NCI-H345 treated with DMSO at 0.1 percent for 48 hours (cell line): ENCODE measurements around the gene CDKN1C.

Experiments used
- DNase-seq: peaks from one replicate; lab custom pipeline; 2025; ENCODE audit not compliant: unreplicated experiment; lab: John Stamatoyannopoulos, UW

The CDKN1C gene

GRCh38 chr11:2885678-2886081, at the start of gene CDKN1C:
TSS of gene CDKN1C (minus strand) at chr11:2885775. CDS start at chr11:2885456, 319 bp downstream.
- DNase-seq = peak; percentile 58

- no peak for DNase-seq
These were observed 49.1 kb upstream of the CDKN1C start for GRCh38 chr11:2934611-2935239.

GRCh38 chr11:2934021-2934550, 48.5 kb upstream of the CDKN1C start:
- DNase-seq = no peak

GRCh38 chr11:2933375-2934020, 47.9 kb upstream of the CDKN1C start:
- no peak for DNase-seq

GRCh38 chr11:2932850-2933251, 47.3 kb upstream of the CDKN1C start:
- no peak for DNase-seq

- DNase-seq = no peak
These were observed 46.5 kb upstream of the CDKN1C start for GRCh38 chr11:2931771-2932738.

GRCh38 chr11:2931420-2931746, 45.8 kb upstream of the CDKN1C start:
- DNase-seq = no peak

GRCh38 chr11:2930704-2931419, 45.3 kb upstream of the CDKN1C start:
- peak; percentile 12 for DNase-seq

- no peak for DNase-seq
These were observed 44.6 kb upstream of the CDKN1C start for GRCh38 chr11:2929950-2930703.

GRCh38 chr11:2929531-2929949, 44.0 kb upstream of the CDKN1C start:
- DNase-seq = no peak

- no peak for DNase-seq
These were observed 43.3 kb upstream of the CDKN1C start, which contains the start of gene PHLDA2 for GRCh38 chr11:2928605-2929530. TSS of gene PHLDA2 (minus strand) at chr11:2929420. CDS start at chr11:2929364, 56 bp downstream.

- DNase-seq = no peak
These were observed 42.5 kb upstream of the CDKN1C start for GRCh38 chr11:2927851-2928604.

GRCh38 chr11:2927121-2927800, 41.7 kb upstream of the CDKN1C start:
- no peak for DNase-seq

- DNase-seq = no peak
These were observed 41.1 kb upstream of the CDKN1C start for GRCh38 chr11:2926611-2927051.

- no peak for DNase-seq
These were observed 39.5 kb upstream of the CDKN1C start for GRCh38 chr11:2924821-2925675.

- no peak for DNase-seq
These were observed 38.8 kb upstream of the CDKN1C start for GRCh38 chr11:2924381-2924780.
